A549 (cell line): ENCODE measurements around the gene MED16. TPM values are rescaled to one million over a fixed set of nuclear protein-coding genes. Genes with fewer than 3 reads are reported as not detected.
"Not testable (repeated sequence)": the region's sequence is repeated elsewhere in the genome, so short reads cannot be mapped to it uniquely, and the experiment has no call there.

Experiments
- ATAC-seq, 2 experiments: fragments of 200-7000 bp in 1 of 2; fragments of >200 bp in 1 of 2; cut with Nextera tagmentation in 1 of 2; cut with Tn5 transposase in 1 of 2; 3 replicates each; pipeline versions ENCODE4 v1.8.0 to v1.9.1; 2018 to 2020; ENCODE audit warnings: mild to moderate bottlenecking in 1 of 2, moderate library complexity in 1 of 2
- CTCF ChIA-PET: fragments of 300-600 bp; sonication (Branson Sonifier 250); formaldehyde crosslinking; extraction: SDS; loops from one replicate; lab custom pipeline; 2021; ENCODE audit warnings: antibody characterized with exemption, inconsistent platforms; lab: Yijun Ruan, JAX
- POLR2A ChIA-PET: fragments of 350-600 bp; formaldehyde crosslinking; extraction: SDS; loops from one replicate; lab custom pipeline; 2021; ENCODE audit warnings: antibody characterized with exemption, inconsistent platforms; lab: Yijun Ruan, JAX
- DNase-seq, 2 experiments: peaks; one replicate each; pipeline versions ENCODE4 v3.0.0 to v3.0.0-alpha.2; 2011 to 2016; ENCODE audit warnings: low read depth in 1 of 2, low spot score in 1 of 2
- FAIRE-seq: peaks from 2 replicates; lab custom pipeline; 2011; peaks lifted over from hg19 to GRCh38; lab: Jason Lieb, UNC
- H3K27ac ChIP-seq, 2 experiments: fragments of >200 bp; sonication (Bioruptor Twin); formaldehyde crosslinking; 3 replicates each; pipeline ENCODE4 v1.5.1; 2016 to 2017
- H3K4me1 ChIP-seq: fragments of >200 bp; sonication (Bioruptor Twin); formaldehyde crosslinking; 3 replicates; pipeline ENCODE4 v1.6.1; 2016
- H3K4me2 ChIP-seq: fragments of >200 bp; sonication (Bioruptor Twin); formaldehyde crosslinking; 3 replicates; pipeline ENCODE4 v1.6.1; 2016
- H3K4me3 ChIP-seq: fragments of >200 bp; sonication (Bioruptor Twin); formaldehyde crosslinking; 3 replicates; pipeline ENCODE4 v1.5.1; 2016
- H3K9me3 ChIP-seq: fragments of >200 bp; sonication (Bioruptor Twin); formaldehyde crosslinking; 3 replicates; pipeline ENCODE4 v1.6.1; 2016
- CBX8 ChIP-seq: fragments of 200-600 bp; sonication (generic); IDR thresholded peaks from 2 replicates; pipeline ENCODE4 v1.6.1; 2016
- CHD2 ChIP-seq: fragments of 150-350 bp; IDR thresholded peaks from 2 replicates; pipeline ENCODE4 v1.6.1; 2014; ENCODE audit warnings: low read length; ENCODE audit not compliant: partially characterized antibody
- EHMT2 ChIP-seq: fragments of 200-600 bp; sonication (generic); IDR thresholded peaks from 2 replicates; pipeline ENCODE4 v1.6.1; 2016; ENCODE audit warnings: antibody characterized with exemption, low read depth, mild to moderate bottlenecking, moderate library complexity
- FOXS1 ChIP-seq: fragments of 250-450 bp; sonication (Bioruptor Pico); IDR thresholded peaks from 2 replicates; pipeline ENCODE4 v1.5.0; 2020; ENCODE audit warnings: mild to moderate bottlenecking, moderate library complexity
- JUNB ChIP-seq: fragments of >200 bp; sonication (Bioruptor Twin); formaldehyde crosslinking; IDR thresholded peaks from 2 replicates; pipeline ENCODE4 v1.6.1; 2016
- KDM5A ChIP-seq: fragments of 200-600 bp; sonication (generic); IDR thresholded peaks from 2 replicates; pipeline ENCODE4 v1.6.1; 2016; ENCODE audit warnings: antibody characterized with exemption, mild to moderate bottlenecking
- MAZ ChIP-seq: fragments of 150-350 bp; IDR thresholded peaks from 2 replicates; pipeline ENCODE4 v1.6.1; 2014; ENCODE audit warnings: antibody characterized with exemption, low read depth, low read length, borderline replicate concordance
- PHF8 ChIP-seq: fragments of 200-600 bp; sonication (generic); IDR thresholded peaks from 2 replicates; pipeline ENCODE4 v1.6.1; 2016; ENCODE audit warnings: low read depth, mild to moderate bottlenecking, antibody characterized with exemption, moderate library complexity, borderline replicate concordance
- POLR2A ChIP-seq: IDR thresholded peaks from 2 replicates; pipeline ENCODE4 v1.6.1; 2012; ENCODE audit warnings: mild to moderate bottlenecking, low read length
- RARB ChIP-seq: fragments of 250-450 bp; sonication (Bioruptor Pico); IDR thresholded peaks from 2 replicates; pipeline ENCODE4 v1.8.0; 2021; ENCODE audit warnings: mild to moderate bottlenecking, moderate library complexity
- RNF2 ChIP-seq: fragments of 200-600 bp; sonication (generic); IDR thresholded peaks from 2 replicates; pipeline ENCODE4 v1.6.1; 2016; ENCODE audit warnings: low read depth, mild to moderate bottlenecking, antibody characterized with exemption, moderate library complexity, borderline replicate concordance
- TP53 ChIP-seq: fragments of 250-450 bp; sonication (Bioruptor Pico); IDR thresholded peaks from 2 replicates; pipeline ENCODE4 v1.5.0; 2021; ENCODE audit warnings: mild to moderate bottlenecking, moderate library complexity
- ZNF302 ChIP-seq: fragments of 250-450 bp; sonication (Bioruptor Pico); IDR thresholded peaks from 2 replicates; pipeline ENCODE4 v1.9.0; 2021; ENCODE audit warnings: inconsistent platforms, mild to moderate bottlenecking, moderate library complexity
- WGBS: methylation state at CpG from one replicate; pipeline ENCODE4 v1.1.6; 2017; ENCODE audit errors: missing lambda C conversion rate; 5-methylcytosine and 5-hydroxymethylcytosine counted together
- polyA plus RNA-seq, 4 experiments: library from polyadenylated mRNA; depleted of rRNA in 3 of 4; stranded (reverse); fragments of >200 nt; fragmentation: RNase III in 1 of 4; extraction: RNeasy Plus Mini Kit Qiagen cat#74134 plus additional on column Dnase treatment in 1 of 4; gene quantifications; 2 replicates in 3 of 4; 3 replicates in 1 of 4; pipeline ENCODE4 v1.2.3, GENCODE V29; 2011 to 2017
- TF ChIP-seq, protein P1 (sequence below): fragments of 250-450 bp; sonication (Bioruptor Pico); IDR thresholded peaks from 2 replicates; pipeline ENCODE4 v1.5.0; 2021; ENCODE audit warnings: mild to moderate bottlenecking, moderate library complexity, borderline replicate concordance
- TF ChIP-seq, protein P2 (sequence below): fragments of 150-350 bp; IDR thresholded peaks from 2 replicates; pipeline ENCODE4 v1.6.1; 2014; ENCODE audit warnings: low read depth, mild to moderate bottlenecking, low read length
- TF ChIP-seq, protein P3 (sequence below): IDR thresholded peaks from 2 replicates; pipeline ENCODE4 v1.6.1; 2012

The MED16 gene
- polyA plus RNA-seq, 2 of the 4 experiments (the other 2 are of a cell fraction): 8.0 to 12.7 TPM

DNA sequence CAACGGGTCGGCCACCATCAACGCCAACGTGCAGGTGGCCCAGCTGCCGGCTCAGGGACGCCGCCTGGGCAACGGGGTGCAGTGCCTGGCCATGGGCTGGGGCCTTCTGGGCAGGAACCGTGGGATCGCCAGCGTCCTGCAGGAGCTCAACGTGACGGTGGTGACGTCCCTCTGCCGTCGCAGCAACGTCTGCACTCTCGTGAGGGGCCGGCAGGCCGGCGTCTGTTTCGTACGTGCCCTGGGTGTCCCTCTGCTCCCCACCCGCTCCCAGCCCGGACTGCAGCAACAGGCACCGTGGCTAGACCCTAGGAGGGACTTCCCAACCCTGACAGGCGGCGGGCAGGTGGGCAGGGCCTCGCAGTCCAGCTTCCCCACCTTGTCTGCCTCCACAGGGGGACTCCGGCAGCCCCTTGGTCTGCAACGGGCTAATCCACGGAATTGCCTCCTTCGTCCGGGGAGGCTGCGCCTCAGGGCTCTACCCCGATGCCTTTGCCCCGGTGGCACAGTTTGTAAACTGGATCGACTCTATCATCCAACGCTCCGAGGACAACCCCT lies 37.3 kb downstream of the MED16 start (continued):
- TF ChIP-seq, protein P1, sequence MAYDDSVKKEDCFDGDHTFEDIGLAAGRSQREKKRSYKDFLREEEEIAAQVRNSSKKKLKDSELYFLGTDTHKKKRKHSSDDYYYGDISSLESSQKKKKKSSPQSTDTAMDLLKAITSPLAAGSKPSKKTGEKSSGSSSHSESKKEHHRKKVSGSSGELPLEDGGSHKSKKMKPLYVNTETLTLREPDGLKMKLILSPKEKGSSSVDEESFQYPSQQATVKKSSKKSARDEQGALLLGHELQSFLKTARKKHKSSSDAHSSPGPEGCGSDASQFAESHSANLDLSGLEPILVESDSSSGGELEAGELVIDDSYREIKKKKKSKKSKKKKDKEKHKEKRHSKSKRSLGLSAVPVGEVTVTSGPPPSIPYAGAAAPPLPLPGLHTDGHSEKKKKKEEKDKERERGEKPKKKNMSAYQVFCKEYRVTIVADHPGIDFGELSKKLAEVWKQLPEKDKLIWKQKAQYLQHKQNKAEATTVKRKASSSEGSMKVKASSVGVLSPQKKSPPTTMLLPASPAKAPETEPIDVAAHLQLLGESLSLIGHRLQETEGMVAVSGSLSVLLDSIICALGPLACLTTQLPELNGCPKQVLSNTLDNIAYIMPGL (CRISPR knock-in tag): no peak
- TF ChIP-seq RARB (CRISPR knock-in tag) (no peak), EHMT2 (no peak)

DNA sequence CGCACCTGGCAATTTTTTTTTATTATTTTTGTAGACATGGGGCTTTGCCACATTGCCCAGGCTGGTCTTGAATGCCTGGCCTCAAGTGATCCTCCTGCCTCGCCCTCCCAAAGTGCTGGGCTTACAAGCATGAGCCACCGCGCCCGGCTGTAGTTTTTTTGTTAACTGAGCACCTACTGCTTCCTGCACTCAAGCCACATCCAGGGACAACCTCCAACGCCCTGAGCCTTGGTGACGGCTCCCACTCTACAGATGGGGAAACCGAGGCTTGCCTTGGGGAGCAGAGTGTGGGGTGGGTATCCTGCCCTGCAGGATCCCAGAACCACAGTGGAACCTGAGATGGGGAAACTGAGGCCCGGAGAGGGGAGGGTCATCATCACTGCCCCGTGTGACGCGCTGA lies 37.8 kb downstream of the MED16 start:
- TF ChIP-seq, protein P2, sequence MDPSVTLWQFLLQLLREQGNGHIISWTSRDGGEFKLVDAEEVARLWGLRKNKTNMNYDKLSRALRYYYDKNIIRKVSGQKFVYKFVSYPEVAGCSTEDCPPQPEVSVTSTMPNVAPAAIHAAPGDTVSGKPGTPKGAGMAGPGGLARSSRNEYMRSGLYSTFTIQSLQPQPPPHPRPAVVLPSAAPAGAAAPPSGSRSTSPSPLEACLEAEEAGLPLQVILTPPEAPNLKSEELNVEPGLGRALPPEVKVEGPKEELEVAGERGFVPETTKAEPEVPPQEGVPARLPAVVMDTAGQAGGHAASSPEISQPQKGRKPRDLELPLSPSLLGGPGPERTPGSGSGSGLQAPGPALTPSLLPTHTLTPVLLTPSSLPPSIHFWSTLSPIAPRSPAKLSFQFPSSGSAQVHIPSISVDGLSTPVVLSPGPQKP: no peak
- no peak for TF ChIP-seq JUNB
- no peak for TF ChIP-seq ZNF302 (CRISPR knock-in tag)
- TF ChIP-seq, protein P3, sequence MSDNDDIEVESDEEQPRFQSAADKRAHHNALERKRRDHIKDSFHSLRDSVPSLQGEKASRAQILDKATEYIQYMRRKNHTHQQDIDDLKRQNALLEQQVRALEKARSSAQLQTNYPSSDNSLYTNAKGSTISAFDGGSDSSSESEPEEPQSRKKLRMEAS: no peak
- CTCF ChIA-PET: interaction anchor here (0.9 to 1.6 kb wide), 3 partner anchors 9 to 127 kb away, joined by 3 to 4 read pairs (median 3); no protein-coding TSS in a partner anchor
- POLR2A ChIA-PET: no interaction called here
- H3K4me3 ChIP-seq: no peak overlapping the region
- H3K27ac ChIP-seq: no peak overlapping the region
- no peaks in the 10 kb centered on the region for H3K9me3 ChIP-seq
- no peak overlapping the region for H3K4me2 ChIP-seq
- peaks cover 26% of the 10 kb centered on the region for H3K4me1 ChIP-seq
- 76% methylated on average over 6 of the region's 12 CpGs for WGBS
- ATAC-seq: no peak
- FAIRE-seq: no peak
- no peak for DNase-seq

DNA sequence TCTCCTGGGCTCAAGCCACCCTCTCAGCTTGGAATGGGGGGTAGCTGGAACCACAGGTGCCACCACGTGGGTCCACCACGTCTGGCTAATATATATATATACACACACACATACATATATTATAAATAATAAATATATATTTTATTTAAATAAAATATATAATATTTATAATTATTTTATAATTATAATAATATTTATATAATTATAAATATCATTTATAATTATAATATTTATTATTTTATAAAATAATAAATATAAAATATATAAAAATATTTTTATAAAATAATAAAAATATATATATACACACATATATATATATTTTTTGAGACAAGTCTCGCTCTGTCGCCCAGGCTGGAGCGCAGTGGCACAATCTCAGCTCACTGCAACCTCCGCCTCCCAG lies 38.4 kb downstream of the MED16 start:
- DNase-seq (no peak), ATAC-seq (no peak), FAIRE-seq (no peak)
- WGBS: 66% methylated on average over 6 of the region's 6 CpGs
- H3K27ac ChIP-seq: no peak overlapping the region
- peaks cover 21% of the 10 kb centered on the region for H3K4me1 ChIP-seq
- H3K4me3 ChIP-seq: no peak overlapping the region
- CTCF ChIA-PET: interaction anchor here (0.9 to 1.6 kb wide), 2 partner anchors 84 to 127 kb away, joined by 3 read pairs; no protein-coding TSS in a partner anchor
- no peak overlapping the region for H3K4me2 ChIP-seq
- TF ChIP-seq CHD2: no peak
- TF ChIP-seq CBX8: no peak
- TF ChIP-seq FOXS1 (CRISPR knock-in tag): no peak
- TF ChIP-seq RNF2: no peak
- TF ChIP-seq MAZ: no peak
- TF ChIP-seq TP53 (CRISPR knock-in tag): no peak
- TF ChIP-seq POLR2A: no peak
- TF ChIP-seq PHF8: no peak
- TF ChIP-seq KDM5A: no peak
- TF ChIP-seq, all 56 proteins: peak for 0
- no peaks in the 10 kb centered on the region for H3K9me3 ChIP-seq
- POLR2A ChIA-PET: interaction anchor here (0.6 kb wide), 1 partner anchor 227 kb away, joined by 4 read pairs; no protein-coding TSS in a partner anchor

DNA sequence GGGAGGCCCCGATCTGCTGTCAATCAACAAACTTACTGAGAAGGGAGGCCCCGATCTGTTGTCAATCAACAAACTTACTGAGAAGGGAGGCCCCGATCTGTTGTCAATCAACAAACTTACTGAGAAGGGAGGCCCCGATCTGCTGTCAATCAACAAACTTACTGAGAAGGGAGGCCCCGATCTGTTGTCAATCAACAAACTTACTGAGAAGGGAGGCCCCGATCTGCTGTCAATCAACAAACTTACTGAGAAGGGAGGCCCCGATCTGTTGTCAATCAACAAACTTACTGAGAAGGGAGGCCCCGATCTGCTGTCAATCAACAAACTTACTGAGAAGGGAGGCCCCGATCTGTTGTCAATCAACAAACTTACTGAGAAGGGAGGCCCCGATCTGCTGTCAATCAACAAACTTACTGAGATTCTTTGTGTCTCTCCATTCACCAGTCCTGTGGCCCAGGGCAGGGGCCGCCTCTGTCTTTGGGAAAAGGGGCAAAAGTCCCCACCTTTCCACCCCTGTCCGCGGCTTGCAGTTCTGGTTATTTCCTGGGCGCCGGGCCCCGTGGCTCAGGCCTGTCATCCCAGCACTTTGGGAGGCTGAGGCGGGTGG lies 39.3 kb downstream of the MED16 start:
- CTCF ChIA-PET, POLR2A ChIA-PET: not testable (repeated sequence)

More for the DNA sequence above, 39.3 kb downstream of the MED16 start:
- peaks cover 13% of the 10 kb centered on the region for H3K4me1 ChIP-seq
- not testable (repeated sequence) for ATAC-seq, H3K4me2 ChIP-seq, H3K27ac ChIP-seq, H3K9me3 ChIP-seq, DNase-seq, FAIRE-seq, H3K4me3 ChIP-seq
- 87% methylated on average over 9 of the region's 17 CpGs for WGBS
